Fibroblast of skin of left biceps (primary cell): Measurements from ENCODE around the gene ETV6.

ENCODE experiments used
- DNase-seq, 2 experiments: peaks; one replicate each; pipeline ENCODE4 v3.0.0-alpha.2; 2013; ENCODE audit warnings: low read depth in 2 of 2

ETV6 gene

DNA sequence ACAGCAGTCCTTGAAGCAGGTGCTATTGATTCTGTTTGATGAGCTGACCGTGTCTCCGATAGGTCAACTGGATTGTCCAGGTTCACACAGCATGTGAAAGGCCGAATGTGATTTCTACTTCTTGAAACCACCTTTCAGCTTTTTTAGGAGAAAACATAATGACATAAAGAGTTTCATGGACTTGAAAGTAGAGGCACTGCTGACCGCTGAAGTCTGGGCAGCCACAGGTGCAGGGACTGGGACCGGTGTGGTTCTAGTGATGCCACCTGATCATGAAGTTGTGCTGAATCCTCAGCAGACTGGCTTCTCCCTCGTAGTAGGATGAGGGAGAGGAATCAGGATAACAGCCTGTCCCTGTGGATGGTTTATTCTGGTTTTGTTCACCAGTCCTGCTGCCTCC is 108.1 kb downstream of the ETV6 start:
- no peak for DNase-seq

DNA sequence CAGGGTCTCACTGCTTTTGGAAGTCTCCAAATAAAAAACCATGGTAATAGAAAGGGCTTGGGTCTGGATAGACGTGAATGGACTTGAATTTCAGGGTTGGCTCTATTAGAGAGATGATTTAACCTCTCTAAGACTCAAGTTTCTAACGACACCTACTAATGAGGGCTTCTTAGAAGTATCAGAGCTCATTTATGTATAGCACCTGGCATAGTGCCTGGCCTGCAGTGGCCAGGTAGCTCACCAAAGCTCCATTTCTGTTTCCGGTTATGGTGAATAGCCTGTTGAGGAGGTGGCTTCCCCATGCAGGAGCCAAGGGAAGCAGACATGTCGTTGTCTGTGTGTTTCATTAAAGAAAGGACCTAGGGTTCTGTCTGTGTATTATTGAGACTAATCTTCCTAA is 108.6 kb downstream of the ETV6 start:
- no peak for DNase-seq

DNA sequence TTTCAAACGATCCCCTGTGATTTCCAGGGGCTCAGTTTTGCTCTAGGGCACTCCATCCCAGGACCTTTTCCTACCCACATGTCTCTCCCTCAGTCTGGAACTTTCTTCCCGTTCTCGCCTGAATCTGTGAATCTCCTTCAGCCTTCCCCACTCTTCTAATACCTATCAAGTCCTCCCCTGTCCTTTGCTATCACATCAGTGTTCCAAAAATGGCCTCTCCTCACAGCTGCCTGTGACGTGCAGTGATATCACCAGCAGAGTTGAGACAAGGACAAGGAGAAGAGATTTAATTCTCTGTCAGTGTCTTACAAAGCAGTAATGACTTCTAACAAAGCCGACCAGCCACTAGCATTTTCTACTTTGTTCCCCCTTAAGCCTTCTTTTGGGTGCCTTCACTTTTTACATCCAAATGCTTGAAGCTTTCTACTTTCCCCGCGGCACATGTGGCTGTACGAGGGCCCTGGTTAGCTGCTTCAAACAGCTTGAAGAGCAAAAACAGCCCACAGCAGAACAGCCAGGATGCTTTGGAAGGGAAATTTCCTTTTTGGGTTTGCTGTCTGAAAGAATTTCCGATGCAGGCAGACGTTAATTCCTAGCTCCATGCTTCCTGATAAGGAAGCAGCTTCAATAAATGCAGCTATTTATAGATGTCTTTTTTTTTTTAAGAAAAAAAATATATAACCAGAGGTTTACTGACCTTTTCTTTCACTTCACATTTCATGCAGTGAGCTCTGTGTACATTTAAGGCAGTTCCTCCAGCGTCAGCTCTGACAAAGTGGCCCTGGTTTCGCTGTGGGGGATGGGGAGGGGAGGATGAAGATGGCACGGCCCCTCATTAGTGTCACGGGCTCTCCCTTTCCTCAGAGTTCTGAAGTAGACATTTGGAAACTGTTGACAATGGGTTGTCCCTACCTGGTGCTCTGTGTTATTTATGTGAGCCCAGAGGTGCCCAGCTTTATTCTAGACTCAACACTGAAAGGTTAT is 109.3 kb downstream of the ETV6 start:
- no peak for DNase-seq

DNA sequence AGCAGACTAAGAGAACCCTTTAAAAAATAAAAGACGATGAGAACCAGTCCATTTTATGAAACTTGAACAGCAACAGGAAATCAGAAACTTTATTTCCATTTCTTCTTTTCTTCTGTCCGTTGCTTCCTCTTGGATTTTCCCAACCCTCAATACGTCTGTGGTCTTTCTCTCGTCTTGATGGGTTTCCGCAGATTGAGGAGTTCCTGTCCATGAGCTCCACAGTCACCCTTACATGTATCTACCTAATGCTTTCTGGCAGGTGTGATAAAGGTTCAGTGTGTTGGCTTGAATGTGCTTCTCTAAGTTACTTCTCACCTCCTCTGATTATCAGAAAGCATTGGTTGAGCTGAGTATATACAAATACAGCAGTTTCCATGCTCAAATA is 110.0 kb downstream of the ETV6 start:
- no peak for DNase-seq

DNA sequence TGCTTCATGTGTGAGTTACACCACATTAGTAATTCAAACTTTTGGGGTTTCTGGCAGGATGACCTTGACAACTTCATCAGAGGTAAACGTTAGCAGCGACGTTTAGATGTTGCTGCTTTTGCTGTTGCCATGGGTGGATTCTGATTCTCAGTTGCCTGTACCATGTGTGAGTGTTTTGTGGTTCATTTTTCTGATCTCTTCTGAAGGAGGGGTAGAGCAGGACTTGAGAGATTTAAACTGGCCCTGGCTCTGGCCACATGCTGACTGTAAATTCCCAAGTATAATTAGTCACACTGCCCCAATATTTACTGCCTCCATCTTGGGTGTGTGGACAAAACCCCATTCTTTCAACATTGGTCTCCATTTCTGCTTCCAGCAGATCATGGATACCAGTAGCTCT is 110.4 kb downstream of the ETV6 start:
- DNase-seq: no peak

DNA sequence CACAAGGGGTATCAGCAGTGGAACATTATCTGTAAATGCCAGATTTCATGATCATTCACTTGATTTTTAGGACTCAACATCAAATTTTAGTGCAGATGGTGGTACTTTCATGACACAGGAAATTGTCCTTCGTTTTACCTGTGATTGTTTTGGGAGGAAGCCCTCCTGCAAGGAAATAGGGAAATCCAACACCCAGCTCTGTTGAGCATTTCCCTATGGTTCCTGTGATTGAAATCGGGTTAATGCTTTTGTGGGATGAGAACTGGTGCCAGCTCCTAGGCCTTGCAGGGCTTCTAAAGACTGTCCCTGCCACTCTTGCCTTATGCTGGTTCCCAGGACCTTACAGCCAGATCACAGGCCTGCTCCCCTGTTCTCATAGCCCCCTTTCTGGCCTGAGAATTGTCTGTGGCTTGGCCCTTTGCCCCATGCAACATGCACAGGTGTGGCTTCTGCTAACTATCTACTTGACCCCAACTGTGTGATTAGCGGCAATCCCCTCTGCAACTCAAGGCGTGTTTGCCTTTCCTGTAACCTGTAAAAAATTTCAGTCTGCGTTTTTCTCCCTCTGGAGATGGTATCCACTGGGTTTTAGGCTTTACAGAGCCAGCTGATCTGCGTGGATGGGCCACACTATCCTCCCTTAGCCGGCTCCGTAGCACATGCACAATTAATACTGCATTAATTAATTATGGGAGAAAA is 112.5 kb downstream of the ETV6 start:
- DNase-seq: no peak

DNA sequence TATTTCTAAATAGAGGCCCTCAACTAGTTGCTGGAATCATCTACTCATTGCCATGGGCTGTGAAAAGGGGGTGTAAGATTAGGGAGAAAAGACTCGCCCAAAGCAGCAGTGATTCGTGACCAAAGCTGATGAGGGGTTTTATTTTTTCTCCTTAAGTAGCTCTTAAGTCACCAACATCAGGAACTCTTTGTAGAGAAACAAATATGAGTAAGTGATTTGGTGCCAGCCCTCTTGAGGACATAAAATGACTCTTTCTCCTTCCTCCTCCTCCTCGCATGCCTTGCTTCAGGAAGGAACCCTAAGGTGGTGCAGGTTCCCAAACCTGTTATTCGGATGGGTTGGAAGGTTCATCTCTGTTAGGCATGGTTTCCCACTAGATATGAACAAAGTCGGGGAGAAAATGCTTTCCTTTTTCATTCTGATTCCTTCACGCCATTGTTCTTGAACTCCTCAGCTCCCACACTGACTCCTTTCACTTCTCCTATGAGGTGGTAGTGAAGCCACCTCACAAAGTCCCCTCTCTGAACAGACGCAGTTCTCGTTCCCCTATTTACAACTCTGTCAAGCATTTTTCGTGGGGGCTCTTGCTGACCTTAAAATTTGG is 113.4 kb downstream of the ETV6 start:
- DNase-seq: no peak

DNA sequence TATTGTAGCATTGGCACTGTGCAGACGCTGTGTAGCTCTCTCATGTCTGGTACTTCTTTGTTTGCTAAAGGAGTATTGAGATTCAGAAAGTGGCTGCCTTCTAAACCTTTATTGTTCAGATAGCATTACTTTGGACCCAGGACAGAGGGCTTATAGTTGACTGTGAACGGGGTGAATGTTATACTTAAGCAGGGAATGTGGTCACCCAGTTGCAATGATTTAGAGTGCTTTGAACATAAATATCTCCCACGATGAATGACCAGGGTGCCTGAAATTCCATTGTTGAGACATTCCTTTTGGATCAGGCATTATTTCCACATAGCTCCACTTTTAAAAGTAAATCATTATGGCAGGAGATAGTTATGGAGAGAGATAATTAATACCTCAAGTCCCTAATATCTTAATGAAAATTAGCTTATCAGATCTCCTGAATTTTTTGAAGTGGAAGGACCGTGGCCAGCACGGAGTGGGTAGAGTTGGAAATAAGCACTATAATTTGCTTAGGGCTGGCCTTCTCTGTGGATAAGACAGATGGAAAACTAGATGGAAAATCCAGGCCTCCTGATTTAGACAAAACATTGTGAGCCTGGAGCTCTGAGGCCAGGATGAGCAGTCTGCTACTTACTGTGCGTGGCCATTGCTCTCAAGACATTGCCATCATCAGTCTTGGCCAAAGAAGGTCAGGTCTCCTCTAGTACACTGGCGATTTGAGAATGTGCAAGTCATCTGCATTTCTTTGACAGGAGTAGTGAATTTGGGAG is 114.5 kb downstream of the ETV6 start:
- DNase-seq: peak; percentile 75 to 79

DNA sequence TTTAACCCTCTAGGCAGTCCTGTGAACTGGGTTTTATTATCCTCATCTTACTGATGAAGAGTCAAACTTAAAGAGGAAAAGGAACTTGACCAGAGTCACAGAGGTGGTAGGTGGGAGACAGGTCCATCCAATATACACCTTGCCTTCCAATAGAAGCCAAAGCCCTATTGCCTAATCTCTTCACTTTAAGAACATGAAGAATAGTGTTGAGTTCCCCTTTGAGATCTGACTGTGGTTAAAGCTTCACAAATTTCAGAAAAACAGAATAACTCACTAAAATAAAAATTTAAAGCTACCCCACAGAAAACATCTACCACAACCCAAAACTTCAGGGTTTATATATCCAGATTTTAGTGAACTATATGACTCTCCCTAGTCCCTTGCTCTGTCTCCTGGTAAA is 115.4 kb downstream of the ETV6 start:
- no peak for DNase-seq

DNA sequence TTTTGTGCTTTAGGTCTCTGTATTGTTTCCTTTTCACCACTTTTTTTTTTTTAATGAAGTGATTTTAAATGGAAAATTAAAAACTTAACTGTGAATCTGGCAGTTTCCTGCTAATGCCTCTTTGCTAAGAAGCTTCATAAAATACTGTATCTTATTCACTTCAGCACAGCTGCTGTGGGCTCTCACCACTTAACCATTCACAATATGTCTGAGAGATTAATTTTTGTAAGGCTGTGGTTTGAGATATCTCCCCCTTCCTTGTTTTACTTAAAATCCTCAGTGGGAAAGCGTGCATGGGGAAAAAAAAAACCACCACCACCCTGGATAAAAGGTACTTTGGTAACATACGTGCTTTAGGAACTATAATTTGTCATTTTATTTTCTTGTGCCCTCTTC is 115.9 kb downstream of the ETV6 start:
- no peak for DNase-seq

DNA sequence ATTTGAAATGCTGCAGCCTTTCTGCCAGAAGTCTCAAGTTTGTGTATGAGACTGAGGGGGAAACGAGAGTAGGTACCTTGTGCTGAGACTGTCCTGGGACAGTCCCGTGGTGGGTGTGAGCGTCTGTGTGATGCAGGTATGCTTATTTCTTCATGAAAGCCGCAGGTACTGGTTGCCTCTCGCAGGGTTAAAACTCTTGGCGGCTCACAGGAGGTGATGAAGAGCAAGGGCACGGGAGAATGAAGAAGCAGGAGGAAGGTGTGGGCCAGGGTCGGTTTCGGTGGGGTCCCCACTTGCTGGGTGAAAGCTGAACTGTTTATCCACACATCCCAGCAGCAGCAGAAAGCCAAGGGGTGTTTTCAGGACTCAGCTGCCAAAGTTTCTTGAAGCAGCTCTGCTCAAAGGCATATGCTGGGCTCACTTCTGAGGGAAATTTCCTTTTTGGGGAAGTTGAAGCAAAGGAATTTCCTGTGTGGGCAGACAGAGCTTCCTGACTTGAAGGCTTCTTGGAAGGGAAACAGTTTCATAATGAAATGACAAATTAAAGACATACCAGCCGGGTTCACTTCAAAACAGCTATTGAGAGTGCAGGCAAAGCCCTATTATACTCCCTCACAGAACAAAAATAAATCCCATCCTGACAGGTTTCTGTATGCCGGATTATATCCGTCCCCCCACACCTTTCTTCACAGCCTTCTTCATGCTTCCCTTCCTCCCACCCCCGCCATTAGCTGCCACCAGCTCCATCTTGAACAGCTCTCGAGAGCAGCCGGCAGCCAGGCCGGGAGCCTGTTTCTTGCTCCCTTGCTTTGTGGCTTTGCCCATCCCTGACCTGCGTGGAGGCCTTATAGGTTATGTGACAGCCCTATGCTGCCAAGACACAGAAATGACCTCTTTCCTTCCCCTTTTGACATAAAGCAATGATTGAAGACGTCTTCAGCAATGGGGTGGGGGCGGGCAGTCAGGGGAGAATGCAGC is 116.6 kb downstream of the ETV6 start:
- DNase-seq: peak; percentile 81

DNA sequence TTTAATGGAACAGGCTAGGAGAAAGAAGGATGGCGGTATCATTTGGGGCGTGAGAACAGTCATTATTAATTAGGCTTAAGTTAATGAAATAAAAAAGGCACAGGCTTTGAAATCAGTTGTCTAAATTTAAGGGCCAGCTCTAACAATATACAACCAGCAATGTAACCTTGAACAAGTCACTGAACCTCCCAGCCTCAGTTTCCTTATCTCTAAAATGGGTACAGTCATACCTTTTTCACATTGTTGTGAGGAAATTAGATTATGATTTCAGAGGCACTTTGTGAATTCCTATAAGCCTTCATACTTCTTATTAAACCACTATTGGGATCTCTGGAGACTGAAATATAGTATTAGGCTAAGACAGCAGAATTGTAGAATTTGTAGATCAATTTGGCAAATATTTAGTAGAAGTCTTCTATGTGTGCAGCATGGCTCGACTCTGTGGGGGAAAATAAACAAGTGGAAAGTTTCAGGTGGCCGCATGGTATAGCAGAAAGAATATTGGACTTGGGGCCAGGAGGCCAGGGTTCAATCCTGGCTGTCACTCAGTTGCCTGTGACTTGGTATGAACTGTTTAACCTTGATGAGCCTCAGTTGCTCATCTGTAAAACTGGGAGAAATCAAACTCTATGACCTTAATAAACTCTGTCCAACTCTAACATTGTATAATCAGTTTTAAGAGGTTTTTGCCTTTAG is 117.7 kb downstream of the ETV6 start:
- DNase-seq: no peak

DNA sequence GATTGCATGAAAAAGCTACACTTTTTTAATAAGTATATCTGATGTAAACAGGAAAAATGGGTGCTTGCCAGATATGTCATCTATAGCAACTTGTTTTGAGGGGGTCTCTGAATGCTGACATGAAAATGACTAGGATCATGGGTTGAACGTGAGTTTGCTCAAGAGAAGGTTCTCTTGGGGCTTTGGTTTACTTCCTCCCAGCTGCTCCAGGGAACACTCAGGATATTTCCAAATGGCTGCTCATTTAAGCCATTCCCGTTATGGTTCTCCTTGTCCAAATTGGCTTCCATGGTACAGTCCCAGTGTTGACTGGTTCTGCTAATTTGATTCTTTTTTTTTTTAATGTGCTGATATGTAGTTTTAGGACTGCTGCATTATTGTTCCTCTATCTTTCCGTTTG is 118.3 kb downstream of the ETV6 start:
- no peak for DNase-seq

DNA sequence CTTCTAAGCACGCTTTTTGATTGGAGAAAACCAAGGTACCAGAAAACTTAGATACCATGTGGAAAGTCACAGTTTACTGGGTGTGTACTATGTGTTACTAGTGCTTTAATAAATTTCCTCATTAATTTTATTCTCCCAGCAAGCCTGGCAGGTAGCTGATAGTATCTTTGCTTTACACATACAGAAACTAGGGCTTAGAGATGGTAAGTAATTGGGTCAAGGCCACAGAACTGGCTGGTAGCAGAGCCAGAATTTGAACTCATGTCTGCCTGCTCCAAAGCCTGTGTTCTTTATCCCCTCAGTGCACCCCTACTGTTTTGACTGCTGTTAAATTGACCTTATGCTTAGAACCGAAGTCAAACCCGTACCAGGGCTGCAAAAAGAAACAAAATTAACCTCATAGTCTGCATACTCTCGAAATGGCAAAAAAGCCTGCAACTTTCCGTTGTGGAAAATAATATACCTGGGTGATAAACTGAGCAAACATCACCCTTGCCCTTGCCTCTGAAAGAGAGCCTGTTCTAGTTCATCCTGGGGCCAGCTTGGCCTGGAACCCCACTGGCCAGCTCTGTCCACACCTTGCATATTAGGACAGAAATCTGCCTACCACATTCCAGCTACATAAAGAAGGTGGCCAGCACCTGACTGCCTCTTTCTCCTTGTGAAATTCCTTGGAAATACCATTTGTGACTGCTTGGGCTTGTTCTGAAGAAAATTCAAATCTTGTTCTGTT is 118.9 kb downstream of the ETV6 start:
- no peak for DNase-seq

DNA sequence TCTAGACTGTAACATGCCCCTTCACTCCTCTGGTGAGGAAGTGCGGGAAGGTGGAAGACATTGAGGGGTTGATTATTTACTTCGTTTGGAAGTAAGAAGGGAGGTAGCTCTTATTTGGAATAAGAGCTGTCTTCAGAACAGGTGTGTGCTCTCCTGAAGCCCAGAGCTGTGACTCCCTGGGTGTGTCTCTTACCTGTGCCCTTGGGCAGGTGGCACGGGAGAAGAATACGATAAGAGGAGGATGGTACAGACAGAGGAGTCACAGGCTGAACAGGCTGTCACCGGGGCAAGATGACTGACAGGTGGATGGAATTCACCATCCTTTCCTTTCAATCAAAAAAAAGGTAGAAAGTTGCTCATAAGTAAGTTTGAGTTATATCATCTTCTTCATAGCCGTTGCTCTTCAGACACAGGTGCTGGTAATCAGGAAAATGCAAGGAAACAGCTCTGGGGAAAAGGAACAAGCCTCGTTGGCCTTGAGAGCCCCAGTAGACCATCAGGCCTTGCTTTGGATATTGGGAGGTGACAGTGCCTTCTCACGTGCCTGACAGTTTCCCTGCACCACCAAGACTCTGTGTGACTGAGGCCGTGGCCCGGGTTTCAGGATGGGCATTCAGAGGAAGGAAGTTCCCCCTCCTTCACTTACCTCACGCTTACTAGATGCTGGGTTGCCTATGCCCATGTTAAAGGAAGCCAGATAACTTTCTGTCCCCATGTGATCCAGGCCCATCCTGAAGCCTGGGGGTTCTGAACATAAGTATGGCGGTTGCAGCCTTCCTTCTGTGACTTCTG is 120.4 kb downstream of the ETV6 start:
- no peak for DNase-seq

DNA sequence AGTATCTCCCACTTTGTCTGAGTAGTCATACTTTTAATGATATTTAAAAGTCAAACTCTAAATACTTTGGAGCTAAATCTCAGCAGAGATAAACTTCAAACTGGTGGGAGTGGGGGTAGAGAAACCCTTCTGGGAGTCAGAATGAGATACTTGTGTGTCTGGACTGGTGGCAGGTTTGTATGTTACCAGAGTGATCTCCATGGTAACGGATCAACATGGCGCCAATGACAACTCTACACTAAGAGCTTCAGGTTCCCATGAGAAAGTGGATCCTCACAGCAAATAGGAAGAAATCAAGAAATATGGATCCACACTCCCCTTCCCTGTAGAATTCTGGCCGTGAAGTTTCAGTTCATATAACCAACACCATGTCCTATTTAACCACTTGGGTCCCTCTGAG is 121.9 kb downstream of the ETV6 start:
- no peak for DNase-seq

DNA sequence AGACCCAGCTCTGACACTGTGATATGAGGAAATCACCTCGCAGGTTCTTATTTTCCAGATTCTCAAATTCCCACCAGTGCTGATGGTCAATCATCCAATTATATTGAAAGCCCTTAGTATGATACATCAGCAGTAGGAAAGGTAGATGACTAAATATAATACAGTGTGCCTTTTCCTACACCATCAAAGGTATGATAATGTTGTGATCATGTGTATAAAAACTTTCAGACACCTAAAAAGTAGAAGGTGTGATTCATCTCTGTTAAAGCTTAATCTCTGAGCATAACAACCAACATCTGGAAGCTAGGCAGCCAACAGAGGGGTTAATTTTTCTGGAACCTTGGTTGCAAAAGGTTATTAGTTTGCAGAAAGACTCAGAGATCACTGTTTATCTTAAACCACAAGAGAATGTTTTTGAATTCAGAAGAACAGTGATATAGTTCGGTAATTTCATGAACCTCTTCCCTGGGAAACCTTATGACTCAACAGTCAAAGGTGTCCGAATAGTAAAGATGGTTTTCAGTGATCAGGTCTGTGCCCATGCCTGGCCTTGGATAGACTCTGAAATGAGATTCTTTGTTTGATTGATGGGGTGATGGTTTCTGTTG is 122.5 kb downstream of the ETV6 start:
- no peak for DNase-seq
